Activated CD4-positive, alpha-beta T cell treated with anti-CD3 and anti-CD28 coated beads for 24 hours (primary cell): Measurements from ENCODE around the gene RHOT2.

Experiments used
- DNase-seq, 2 donors: peaks; one replicate each; pipeline ENCODE4 v3.0.0-alpha.2; 2020; ENCODE audit warnings: low read depth in 2 of 2

RHOT2 gene

DNA sequence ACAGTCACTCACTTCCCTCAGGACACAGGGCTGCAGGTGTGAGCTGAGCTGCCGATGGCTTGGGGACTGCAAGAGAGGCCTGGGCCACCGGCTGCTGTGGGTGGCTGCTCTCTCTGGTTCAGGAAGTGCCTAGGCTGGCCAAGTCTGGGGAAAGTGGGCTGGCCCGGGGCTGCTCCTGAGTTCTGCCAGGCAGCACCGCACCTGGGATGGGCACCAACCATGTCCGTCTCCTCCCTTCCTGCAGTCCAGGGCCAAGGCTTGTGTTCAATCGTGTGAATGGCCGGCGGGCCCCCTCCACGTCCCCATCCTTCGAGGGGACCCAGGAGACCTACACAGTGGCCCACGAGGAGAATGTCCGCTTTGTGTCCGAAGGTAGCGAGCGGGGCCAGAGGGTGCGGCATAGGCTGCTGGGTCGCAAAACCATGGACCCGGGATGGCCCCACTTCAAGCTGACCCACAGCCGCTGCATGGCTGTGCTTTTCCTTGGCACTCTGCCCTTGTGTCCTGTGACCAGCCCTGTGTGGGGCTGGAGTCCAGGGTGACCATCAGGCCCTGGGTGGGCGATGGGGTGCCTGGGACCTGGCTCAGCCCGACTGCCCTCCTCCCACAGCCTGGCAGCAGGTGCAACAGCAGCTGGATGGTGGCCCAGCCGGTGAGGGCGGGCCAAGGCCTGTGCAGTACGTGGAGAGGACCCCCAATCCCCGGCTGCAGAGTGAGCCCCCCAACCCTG lies 20.6 kb upstream of the RHOT2 start:
- no peak for DNase-seq

- peak in 1 of 2 donors; percentile 44 for DNase-seq
These were observed 19.7 kb upstream of the RHOT2 start for GRCh38 chr16:648071-648780.

DNA sequence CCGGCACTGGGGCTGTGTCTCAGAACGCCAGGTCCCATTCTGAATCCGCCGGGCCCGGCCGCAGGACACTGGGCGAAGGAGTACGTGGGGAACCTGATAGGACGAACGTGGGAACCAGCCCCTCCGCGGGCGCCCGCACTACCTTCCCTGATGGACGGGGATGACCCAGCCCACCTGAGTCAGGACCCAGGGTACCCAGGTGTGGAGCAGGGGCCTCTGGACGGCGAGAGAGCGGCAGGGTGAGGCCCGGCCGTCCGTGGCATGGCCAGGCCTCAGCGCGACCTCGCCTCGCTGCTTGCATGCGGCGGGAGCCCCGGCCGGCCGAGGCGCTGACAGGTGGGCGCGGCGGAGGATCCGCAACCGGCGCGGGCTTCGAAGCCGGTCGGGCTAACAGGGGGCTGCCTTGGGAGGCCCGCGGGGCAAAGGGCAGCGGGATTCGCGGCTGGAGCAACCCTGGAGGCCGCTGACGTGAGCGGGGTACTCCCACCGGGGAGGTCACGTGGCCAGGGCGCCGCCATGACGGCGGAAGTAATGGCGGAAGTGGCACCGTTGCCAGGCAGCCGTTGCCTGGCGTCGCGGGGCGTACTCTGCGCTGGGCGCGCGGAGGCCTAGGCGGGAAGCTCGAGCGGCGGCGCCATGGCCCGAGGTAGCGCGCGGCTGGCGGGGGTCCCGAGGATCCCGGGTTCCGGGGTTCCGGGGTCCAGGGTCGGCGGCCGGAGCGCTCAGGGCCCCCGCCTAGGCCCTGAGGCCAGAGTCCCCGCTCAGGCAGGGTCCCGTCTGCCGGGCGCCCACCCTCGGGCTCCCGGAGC lies 18.9 kb upstream of the RHOT2 start, which contains the start of gene WDR90:
WDR90 (plus strand) TSS at position 585 of the 809 bp plus-strand sequence; CDS start at position 637, 52 bp downstream.
- peak; percentile 87 to 90 for DNase-seq

DNA sequence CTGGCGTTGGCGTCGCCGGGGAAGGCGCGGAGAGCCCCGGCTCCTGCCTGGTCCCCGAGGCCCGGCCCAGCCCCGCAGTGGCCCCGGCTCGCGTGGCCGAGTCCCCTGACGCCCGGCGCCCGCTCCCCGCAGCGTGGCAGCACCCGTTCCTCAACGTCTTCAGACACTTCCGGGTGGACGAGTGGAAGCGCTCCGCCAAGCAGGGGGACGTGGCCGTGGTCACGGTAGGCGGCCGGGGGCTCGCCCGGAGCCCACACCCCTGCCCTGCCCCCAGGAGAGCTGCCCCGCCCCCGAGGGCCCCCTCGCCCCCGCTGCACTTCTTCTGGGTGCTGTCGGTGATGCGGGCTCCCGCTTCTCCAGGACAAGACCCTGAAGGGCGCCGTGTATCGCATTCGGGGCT lies 18.3 kb upstream of the RHOT2 start:
- DNase-seq: no peak

DNA sequence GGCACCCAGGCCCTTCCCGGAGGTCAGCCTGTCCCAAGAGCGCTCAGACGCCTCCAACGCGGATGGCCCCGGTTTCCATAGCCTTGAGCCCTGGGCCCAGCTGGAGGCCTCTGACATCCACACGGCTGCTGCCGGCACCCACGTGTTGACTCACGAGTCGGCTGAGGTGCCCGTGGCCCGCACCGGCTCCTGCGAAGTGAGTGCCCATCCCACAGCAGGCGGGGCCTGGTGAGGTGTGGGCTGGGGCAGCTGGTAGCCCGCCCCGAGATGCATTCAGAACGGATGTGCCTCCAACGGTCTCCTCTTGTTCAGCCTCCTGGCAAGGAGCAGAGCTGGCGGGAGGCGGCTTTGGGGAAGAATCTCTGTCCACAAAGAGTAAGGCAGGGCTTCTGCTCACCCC lies 16.1 kb upstream of the RHOT2 start:
- no peak for DNase-seq

DNA sequence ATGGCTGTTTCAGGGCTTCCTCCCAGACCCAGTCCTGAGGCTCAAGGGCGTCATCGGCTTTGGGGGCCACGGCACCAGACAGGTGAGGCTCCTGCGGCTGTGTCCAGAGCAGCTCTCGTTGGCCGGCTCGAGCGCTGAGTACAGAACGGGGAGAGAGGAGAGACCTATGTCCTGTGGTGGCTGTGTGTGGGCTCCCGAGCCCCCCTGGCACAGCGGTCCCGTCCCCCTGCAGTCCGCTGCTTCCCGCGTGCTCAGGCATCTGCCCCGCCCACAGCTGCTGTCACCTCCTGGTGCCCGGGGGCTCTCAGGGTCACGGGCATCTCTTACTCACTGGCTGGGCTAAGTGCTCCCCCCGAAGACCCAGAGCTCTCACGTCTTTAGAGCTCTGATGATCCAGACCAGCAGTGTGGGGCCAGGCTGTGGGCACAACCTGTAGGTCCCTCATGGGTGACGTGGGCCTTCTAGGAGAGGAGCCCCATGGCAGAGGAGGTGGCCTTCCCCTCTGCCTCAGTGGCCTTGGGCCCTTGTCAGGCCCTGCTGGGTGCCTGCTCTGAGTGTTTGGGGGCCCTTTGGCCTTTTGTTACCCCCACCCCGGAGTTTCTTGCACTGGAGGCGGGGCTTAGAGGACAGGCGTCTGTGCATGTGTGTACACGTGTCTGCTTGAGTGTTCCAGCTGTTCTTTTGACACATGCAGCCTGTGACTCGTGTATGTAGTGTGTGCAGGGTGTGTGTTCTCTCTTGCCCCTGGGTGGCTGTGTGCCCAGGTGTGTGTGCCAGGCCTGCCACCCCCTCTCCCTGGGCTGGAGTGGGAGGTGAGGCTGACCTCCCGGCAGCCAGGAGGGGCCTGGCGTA lies 15.3 kb upstream of the RHOT2 start:
- no peak for DNase-seq

DNA sequence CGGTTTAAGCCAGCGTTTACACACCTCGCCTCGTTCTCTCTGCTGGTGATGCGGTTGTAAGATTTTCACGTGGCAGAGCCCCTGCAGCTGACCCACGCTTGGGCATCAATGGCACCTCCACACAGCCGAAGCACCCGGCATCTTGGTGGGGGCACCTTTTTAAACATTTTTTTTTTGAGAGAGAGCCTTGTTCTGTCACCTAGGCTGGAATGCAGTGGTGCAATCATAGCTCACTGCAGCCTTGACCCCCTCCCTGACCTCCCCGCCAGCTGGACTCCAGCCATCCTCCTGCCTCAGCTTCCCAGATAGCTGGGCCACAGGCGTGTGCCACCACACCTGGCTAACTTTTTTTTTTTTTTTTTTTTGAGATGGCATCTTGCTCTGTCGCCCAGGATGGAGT lies 13.9 kb upstream of the RHOT2 start:
- DNase-seq: no peak

DNA sequence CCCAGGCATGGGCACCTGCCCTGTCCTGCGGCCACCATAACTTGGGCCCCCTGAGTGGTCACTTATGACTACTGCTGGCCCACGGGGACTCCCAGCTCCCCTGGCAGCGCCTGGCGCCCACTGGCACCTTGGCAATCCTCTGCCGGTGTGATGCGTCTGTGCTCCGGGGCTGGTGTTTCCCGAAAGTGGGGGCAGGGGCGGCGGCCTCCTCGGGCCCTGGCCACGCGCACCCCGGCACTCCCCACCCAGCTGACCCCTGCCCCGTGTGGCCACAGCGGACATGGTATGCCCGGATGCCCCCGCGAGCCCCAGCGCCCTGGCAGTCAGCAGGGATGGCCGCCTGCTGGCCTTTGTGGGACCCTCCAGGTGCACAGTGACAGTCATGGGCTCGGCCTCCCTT lies 10.4 kb upstream of the RHOT2 start:
- DNase-seq: no peak

DNA sequence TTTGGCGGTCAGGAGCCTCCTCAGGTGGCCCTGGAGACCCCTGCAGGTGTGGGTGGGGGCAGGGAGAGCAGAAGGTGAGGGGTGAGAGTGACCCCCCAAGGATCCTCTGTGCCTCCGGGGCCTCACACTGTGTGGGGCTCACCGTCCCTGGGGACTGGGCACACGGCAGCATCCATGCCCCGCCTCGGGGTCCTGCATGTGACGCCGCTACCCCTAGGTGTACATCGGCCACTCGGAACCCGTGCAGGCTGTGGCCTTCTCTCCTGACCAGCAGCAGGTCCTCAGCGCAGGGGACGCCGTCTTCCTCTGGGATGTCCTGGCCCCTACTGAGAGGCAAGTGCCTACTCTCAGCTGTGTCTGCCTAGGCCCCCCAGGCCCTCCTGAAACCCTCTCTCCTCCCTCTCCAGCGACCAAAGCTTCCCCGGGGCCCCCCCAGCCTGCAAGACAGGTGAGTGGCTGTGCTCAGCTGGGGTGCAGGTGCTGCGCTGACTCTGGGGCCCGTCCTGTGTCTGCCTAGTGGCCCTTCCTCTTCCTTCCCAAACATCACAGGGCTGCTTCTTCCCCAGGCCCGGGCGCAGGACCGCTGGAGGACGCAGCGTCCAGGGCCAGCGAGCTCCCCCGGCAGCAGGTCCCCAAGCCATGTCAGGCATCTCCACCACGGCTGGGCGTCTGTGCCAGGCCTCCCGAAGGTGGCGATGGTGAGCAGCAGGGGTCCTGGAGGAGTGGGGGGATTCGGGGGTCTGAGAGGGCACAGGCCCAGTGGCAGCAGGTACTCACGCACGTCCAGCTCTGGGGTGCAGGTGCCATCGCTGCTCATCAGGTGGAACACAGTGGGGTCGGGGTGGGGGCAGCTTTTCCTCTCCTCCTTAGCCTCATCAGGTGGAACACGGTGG lies 9.0 kb upstream of the RHOT2 start:
- DNase-seq: no peak

DNA sequence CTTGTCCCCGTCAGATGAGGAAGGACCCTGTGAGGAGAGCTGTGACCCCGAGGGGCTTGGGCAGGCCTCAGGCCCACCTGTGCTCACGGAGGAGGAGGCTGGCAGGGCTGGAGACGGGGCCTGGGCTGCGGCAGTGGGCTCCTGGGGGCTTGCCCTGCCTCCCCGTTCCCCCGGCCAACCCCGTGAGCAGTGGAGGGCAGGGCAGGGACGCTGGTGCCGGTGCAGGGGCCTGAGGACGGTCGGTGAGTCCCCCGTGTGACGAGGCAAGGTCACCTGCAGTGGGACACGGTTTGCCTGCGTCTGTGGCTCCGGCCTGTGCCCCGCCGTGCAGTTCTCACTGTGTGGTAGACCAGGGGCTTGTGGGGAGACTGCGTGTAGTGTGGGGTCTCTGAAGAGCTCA lies 8.3 kb upstream of the RHOT2 start:
- DNase-seq: no peak

DNA sequence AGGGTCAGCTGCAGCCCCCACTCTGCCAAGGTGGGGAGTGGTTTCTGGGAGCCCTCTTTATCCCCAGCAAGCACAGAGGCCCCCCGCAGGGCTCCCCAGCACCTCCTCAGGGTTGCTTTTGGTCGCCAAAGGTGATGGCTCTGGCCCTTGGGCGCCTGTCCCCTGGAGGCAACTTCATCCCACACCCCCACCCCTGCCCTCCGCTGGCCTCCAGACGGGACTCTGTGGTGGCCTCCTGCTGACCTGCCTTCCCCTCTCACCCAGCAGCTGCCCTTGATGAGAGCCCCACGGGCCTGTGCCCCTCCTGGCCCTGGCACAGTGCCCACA lies 7.8 kb upstream of the RHOT2 start:
- DNase-seq: no peak

- DNase-seq: peak; percentile 47 to 62
These were observed 7.3 kb upstream of the RHOT2 start for GRCh38 chr16:660459-661183.

GRCh38 chr16:661184-661821 lies 6.6 kb upstream of the RHOT2 start:
- DNase-seq: no peak

- DNase-seq: no peak
These were observed 5.8 kb upstream of the RHOT2 start for GRCh38 chr16:662095-662494.

- DNase-seq: no peak
These were observed 5.3 kb upstream of the RHOT2 start for GRCh38 chr16:662597-662996.

GRCh38 chr16:666572-666971 lies 1.4 kb upstream of the RHOT2 start:
- DNase-seq: no peak

DNA sequence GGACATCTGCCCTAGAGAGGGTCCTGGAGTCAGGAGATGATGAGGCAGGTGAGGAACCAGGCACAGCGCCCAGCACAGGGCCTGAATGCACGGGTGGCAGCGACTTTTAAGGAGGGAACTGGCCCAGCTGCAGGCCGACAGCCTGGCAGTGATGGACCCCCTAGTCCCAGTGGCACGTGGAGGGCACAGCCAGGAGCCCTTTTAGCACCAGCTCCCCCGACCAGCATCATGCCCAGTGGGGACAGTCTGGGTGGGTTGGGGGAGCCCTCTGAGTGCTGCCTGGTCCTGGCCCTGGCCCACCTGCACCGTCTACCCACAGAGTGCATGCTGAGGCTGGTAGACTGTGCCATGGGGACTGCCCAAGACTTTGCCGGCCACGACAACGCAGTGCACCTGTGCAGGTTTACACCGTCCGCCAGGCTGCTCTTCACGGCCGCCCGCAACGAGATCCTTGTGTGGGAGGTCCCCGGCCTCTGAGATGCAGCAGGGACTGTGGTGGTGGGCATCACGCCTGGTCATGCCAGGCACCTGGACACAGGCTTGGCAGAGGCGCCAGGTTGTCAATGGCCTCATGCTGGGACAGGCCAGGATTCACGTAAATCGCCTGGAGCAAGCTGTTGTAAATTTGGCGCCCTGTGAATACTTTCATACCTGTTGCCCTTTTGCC lies 686 bp upstream of the RHOT2 start:
- DNase-seq: no peak

DNA sequence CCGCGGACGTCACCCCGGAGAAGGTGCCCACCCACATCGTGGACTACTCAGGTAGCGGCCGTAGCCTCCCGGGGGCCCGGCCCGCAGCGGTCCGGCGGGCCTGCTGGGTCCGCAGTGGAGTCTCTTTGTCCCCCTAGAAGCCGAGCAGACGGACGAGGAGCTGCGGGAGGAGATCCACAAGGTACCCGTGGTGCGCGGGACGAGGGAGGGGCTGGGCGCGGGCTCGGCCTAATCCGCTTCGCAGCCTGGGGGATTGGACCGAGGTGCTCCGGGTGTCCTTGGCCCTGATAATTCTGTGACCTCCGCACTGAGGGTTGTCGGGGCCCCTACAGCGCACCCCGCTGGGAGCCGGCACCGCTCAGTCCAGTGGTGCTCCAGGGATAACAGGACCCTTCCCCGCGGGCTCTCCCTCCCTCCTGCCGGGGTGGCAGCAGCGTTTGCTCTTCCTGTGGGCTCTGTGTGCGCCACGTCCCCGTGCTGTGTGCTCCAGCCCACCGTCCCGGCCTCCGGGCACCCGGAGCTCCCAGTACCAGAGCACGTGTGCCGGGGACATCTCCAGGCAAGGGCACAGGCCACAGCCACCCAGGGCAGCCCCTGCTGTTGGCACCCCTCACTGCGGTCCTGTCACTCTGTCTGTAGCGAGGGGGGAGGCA lies 713 bp downstream of the RHOT2 start:
- no peak for DNase-seq
